HG02852 (cell line): ENCODE results near the gene KCNK6.
"Not testable (repeated sequence)": the region's sequence is repeated elsewhere in the genome, so short reads cannot be mapped to it uniquely, and the experiment has no call there.

Experiments
- ATAC-seq: cut with Tn5 transposase; IDR thresholded peaks from one replicate; pipeline ENCODE4 v1.9.1; 2021; ENCODE audit warnings: mild to moderate bottlenecking, moderate library complexity; ENCODE audit not compliant: unreplicated experiment

The KCNK6 gene

DNA sequence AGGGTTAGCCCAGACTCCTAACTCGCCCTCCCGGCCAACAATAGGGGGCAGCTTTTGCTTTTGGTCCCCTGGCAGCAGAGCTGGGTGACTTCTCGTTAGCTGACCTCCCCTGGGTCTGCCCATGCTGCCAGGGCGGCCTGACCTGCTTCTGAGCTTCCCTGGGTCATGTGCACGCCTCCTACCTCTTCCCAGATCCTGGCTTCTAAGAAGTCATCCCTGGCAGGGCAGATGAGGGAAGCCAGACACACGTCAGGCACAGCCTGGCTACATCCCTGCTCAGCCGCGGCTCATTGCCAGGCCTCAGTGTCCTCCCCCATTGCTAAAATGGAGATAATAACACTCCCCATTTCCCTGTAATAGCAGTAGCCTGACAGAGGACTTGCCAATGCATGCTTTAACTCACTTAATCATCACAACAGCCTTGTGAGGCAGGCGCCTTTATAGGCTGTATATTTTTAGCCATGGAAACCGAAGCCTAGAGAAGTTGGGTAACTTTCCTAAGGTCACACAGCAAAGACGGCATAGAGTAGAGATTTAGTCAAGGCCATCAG, 2.1 kb downstream of the KCNK6 start:
- ATAC-seq, result no peak

GRCh38 chr19:38323291-38323690, 3.6 kb downstream of the KCNK6 start:
- no peak for ATAC-seq

DNA sequence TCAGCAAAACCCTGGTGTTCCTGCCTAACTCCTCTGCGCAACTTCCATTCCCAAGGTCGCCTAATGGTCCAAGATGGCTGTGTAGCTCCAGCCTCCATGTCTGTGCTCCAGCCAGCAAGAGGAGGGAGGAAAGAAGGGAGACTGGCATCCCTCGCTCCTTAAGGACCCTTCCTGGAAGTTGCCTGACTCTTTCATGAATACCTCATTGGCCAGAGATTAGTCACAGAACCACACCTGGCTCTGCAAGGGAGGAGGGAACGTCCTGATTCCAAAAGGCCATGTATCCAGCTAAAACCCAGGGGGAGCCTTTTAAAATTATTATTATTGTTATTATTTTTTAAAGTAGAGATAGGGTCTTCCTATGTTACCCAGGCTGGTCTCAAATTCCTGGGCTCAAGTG, 4.8 kb downstream of the KCNK6 start:
- no peak for ATAC-seq

DNA sequence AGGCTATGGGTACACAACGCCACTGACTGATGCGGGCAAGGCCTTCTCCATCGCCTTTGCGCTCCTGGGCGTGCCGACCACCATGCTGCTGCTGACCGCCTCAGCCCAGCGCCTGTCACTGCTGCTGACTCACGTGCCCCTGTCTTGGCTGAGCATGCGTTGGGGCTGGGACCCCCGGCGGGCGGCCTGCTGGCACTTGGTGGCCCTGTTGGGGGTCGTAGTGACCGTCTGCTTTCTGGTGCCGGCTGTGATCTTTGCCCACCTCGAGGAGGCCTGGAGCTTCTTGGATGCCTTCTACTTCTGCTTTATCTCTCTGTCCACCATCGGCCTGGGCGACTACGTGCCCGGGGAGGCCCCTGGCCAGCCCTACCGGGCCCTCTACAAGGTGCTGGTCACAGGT, 6.9 kb downstream of the KCNK6 start:
- no peak for ATAC-seq

DNA sequence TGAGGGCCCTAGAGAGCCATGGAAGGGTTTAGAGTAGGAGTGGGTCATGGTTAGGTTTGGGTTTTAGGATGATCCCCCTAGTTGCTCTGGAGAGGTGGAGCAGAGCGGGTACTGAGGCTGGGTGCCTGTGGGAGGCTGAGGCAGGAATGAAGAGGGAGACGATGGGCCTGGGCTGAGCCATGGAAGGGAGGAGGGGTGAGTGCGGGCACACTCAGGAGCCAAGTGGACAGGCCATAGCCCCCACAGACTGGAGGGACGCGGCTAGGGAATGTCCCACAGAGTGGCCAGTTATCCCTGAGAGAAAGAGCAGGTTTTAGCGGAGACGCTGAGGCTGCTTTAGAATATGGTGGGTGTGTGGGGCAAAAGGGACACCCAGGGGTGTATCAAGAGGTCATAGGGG, 10.0 kb downstream of the KCNK6 start:
- ATAC-seq, result no peak

- ATAC-seq, result no peak
Measured at GRCh38 chr19:38331728-38332127, 12.1 kb downstream of the KCNK6 start.

DNA sequence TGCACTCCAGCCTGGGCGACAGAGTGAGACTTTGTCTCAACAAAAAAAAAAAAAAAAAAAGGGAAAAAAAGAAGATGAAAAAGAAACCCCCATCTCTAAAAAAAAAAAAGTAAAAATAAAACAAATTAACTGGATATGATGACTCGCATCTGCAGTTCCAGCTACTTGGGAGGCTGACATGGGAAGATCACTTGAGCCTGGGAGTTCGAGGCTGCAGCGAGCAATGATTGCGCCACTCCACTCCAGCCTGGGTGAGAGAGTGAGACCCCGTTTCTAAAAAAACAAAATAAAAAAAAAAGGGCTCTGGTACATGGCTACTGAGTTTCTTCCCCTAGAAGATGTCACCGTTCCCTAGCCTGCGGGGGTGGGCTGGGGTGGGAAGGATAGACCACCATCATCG, 13.6 kb downstream of the KCNK6 start:
- ATAC-seq, result no peak

DNA sequence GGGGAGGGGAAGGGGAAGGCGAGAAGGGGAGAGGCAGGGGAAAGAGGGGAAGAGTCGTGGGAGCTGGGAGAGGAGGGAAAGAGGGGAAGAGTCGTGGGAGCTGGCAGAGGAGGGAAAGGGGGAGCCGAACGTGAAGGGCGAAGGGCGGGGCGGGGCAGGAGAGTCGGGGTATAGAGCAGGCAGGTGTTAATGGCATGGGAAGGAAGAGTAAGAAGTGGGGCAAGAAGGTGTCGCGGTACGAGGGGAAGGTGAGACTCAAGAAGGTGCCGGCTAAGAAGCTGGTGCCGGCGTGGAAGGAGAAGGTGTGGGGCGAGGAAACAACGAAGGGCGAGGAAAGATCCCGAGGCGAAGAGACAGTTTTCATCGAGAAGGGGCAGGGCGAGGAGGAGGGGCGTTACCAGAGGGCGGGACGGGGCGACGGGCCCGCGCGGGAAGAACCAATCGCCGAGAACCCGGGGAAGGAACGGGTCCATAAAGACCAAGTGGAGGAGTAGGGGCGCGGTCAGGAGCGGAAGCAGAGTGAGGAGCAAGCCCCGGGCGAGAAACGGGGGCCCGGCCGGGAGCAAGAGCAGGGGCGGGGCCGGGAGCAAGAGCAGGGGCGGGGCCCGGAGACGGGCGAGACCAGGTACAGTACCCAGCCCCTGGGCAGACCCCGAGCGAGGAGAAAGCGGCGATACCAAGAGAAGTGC, 16.4 kb downstream of the KCNK6 start:
- ATAC-seq, result peak; percentile 71

DNA sequence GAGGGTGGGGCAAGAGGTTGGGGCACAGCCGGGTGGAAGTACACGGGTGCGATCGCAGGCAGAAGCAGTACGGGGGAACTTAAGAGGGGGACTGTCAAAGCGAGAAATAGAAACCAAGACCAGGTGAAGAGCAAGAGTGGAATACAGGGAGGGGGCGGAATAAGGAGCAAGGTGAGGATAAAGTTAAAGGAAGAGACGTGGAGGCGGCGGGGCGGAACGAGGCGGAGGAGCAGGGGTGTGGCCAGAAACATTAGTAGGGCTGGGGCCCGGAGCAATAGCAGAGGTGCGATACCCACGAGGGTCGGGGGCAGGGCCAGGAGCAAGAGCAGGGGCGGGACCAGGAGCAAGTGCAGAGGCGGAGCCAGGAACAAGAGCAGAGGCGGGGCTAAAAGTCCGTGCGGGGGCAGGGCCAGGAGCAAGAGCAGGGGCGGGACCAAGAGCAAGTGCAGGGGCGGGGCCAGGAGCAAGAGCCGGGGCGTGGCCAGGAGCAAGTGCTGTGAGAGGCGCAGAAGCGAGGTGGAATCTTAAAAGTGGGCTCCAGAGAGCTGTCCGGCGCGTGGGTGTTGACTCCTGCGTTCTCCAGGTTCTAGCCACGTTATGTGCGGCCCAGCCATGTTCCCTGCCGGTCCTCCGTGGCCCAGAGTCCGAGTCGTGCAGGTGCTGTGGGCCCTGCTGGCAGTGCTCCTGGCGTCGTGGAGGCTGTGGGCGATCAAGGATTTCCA, 17.2 kb downstream of the KCNK6 start:
- ATAC-seq, result peak; percentile 42

DNA sequence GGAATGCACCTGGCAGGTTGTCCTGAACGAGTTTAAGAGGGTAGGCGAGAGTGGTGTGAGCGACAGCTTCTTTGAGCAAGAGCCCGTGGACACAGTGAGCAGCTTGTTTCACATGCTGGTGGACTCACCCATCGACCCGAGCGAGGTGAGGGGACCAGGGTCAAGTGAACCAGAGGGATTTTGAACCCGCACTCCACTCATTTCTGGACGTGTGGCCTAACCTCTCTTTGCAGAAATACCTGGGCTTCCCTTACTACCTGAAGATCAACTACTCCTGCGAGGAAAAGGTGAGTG, 17.7 kb downstream of the KCNK6 start:
- ATAC-seq, result no peak

GRCh38 chr19:38339011-38339410, 19.4 kb downstream of the KCNK6 start:
- not testable (repeated sequence) for ATAC-seq

- ATAC-seq, result no peak
Measured at GRCh38 chr19:38340927-38341326, 21.3 kb downstream of the KCNK6 start.

- ATAC-seq, result no peak
Measured at GRCh38 chr19:38346837-38347236, 27.2 kb downstream of the KCNK6 start.

GRCh38 chr19:38350883-38351282, 31.2 kb downstream of the KCNK6 start:
- ATAC-seq, result no peak

GRCh38 chr19:38351865-38352395, 32.3 kb downstream of the KCNK6 start:
- no peak for ATAC-seq

- no peak for ATAC-seq
Measured at GRCh38 chr19:38352611-38353010, 33.0 kb downstream of the KCNK6 start.

- no peak for ATAC-seq
Measured at GRCh38 chr19:38355728-38356725, 36.4 kb downstream of the KCNK6 start.

- no peak for ATAC-seq
Measured at GRCh38 chr19:38358071-38358470, 38.4 kb downstream of the KCNK6 start.

GRCh38 chr19:38359242-38360021, 39.8 kb downstream of the KCNK6 start:
- no peak for ATAC-seq

- ATAC-seq, result no peak
Measured at GRCh38 chr19:38360351-38360750, 40.7 kb downstream of the KCNK6 start.
